SK-N-SH (cell line): ENCODE results near the gene UGP2. TPM values are rescaled to one million over a fixed set of nuclear protein-coding genes. Genes with fewer than 3 reads are reported as not detected.

ENCODE experiments used
- CTCF ChIA-PET: fragments of 300-600, 350-600 bp; formaldehyde crosslinking; extraction: SDS; loops from one replicate; lab custom pipeline; 2021; lab: Yijun Ruan, JAX
- POLR2A ChIA-PET: fragments of 350-600 bp; sonication (Branson Sonifier 250); formaldehyde crosslinking; extraction: SDS; loops from one replicate; lab custom pipeline; 2020; ENCODE audit warnings: antibody characterized with exemption, inconsistent platforms; lab: Yijun Ruan, JAX
- DNase-seq: peaks from one replicate; pipeline ENCODE4 v3.0.0; 2012
- H2AFZ ChIP-seq: fragments of 200-600 bp; sonication (generic); 2 replicates; pipeline ENCODE4 v1.8.1; 2016; ENCODE audit warnings: antibody characterized with exemption, mild to moderate bottlenecking, low read depth
- H3F3A ChIP-seq: fragments of 200-600 bp; sonication (generic); replicated peaks from 2 replicates; pipeline ENCODE3; 2016; ENCODE audit warnings: antibody characterized with exemption, mild to moderate bottlenecking; ENCODE audit not compliant: insufficient read depth
- H3K27ac ChIP-seq, 2 experiments: fragments of 200-500 bp in 1 of 2; fragments of 200-600 bp in 1 of 2; sonication (Bioruptor generic) in 1 of 2; sonication (generic), shearing (Covaris generic) in 1 of 2; 2 replicates each; pipeline versions ENCODE4 v1.5.1 to v1.6.1; 2014 to 2016; ENCODE audit warnings: low read depth in 2 of 2, inconsistent platforms in 1 of 2, low read length in 1 of 2, mild to moderate bottlenecking in 1 of 2, mixed read lengths in 1 of 2
- H3K27me3 ChIP-seq: fragments of 200-600 bp; sonication (generic), shearing (Covaris generic); 2 replicates; pipeline ENCODE4 v1.6.1; 2016; ENCODE audit warnings: mixed run types; ENCODE audit not compliant: insufficient read depth
- H3K36me3 ChIP-seq, 2 experiments: fragments of 200-500 bp in 1 of 2; fragments of 200-600 bp in 1 of 2; sonication (Bioruptor generic) in 1 of 2; sonication (generic) in 1 of 2; replicated peaks in 1 of 2; 2 replicates each; pipeline versions ENCODE3 to v1.5.1; 2014 to 2016; ENCODE audit warnings: low read length in 1 of 2, mild to moderate bottlenecking in 1 of 2; ENCODE audit not compliant: insufficient read depth in 2 of 2, control insufficient read depth in 1 of 2
- H3K4me1 ChIP-seq, 2 experiments: fragments of 200-500 bp in 1 of 2; fragments of 200-600 bp in 1 of 2; sonication (Bioruptor generic) in 1 of 2; sonication (generic), shearing (Covaris generic) in 1 of 2; 2 replicates each; pipeline versions ENCODE4 v1.5.1 to v1.6.1; 2014 to 2016; ENCODE audit warnings: low read depth in 1 of 2, low read length in 1 of 2, mixed run types in 1 of 2; ENCODE audit not compliant: insufficient read depth in 2 of 2, control insufficient read depth in 1 of 2
- H3K4me2 ChIP-seq: fragments of 200-600 bp; sonication (generic), shearing (Covaris generic); 2 replicates; pipeline ENCODE4 v1.6.1; 2017; ENCODE audit warnings: mixed run types
- H3K4me3 ChIP-seq, 2 experiments: fragments of 200-500 bp in 1 of 2; fragments of 200-600 bp in 1 of 2; sonication (Bioruptor generic) in 1 of 2; sonication (generic), shearing (Covaris generic) in 1 of 2; 2 replicates each; pipeline versions ENCODE4 v1.5.1 to v1.8.1; 2014 to 2016; ENCODE audit warnings: low read depth in 2 of 2, inconsistent platforms in 1 of 2, low read length in 1 of 2, mild to moderate bottlenecking in 1 of 2, mixed read lengths in 1 of 2, moderate library complexity in 1 of 2
- H3K79me2 ChIP-seq: fragments of 200-600 bp; sonication (generic); 2 replicates; pipeline ENCODE4 v1.8.1; 2017; ENCODE audit warnings: mild to moderate bottlenecking; ENCODE audit not compliant: insufficient read depth
- H3K9ac ChIP-seq: fragments of 200-600 bp; sonication (generic); 2 replicates; pipeline ENCODE4 v1.6.1; 2017; ENCODE audit warnings: mixed run types
- H3K9me2 ChIP-seq: fragments of 200-600 bp; sonication (generic); 2 replicates; pipeline ENCODE4 v1.6.1; 2017; ENCODE audit warnings: mixed run types
- H3K9me3 ChIP-seq: fragments of 200-600 bp; sonication (generic); 2 replicates; pipeline ENCODE4 v1.6.1; 2017; ENCODE audit warnings: mixed run types, mild to moderate bottlenecking, moderate library complexity
- H4K20me1 ChIP-seq: fragments of 200-600 bp; sonication (generic); 2 replicates; pipeline ENCODE4 v1.6.1; 2017; ENCODE audit warnings: mild to moderate bottlenecking, mixed run types; ENCODE audit not compliant: insufficient read depth
- CHD2 ChIP-seq: fragments of 150-350 bp; IDR thresholded peaks from 2 replicates; pipeline ENCODE4 v1.6.1; 2018; ENCODE audit warnings: low read length; ENCODE audit not compliant: partially characterized antibody
- FOXJ3 ChIP-seq: sonication (generic); formaldehyde crosslinking; IDR thresholded peaks from 2 replicates; pipeline ENCODE4 v1.5.1; 2020; ENCODE audit warnings: mild to moderate bottlenecking, missing genetic modification reagents
- FOXM1 ChIP-seq: IDR thresholded peaks from 2 replicates; pipeline ENCODE4 v1.4.0; 2012; ENCODE audit warnings: low read depth, mild to moderate bottlenecking
- GABPA ChIP-seq: IDR thresholded peaks from 2 replicates; pipeline ENCODE4 v1.4.0; 2012; ENCODE audit warnings: low read depth, mild to moderate bottlenecking
- IRF3 ChIP-seq: fragments of 150-350 bp; IDR thresholded peaks from 2 replicates; pipeline ENCODE4 v1.6.1; 2016; ENCODE audit warnings: mild to moderate bottlenecking, low read depth, low read length
- MEF2A ChIP-seq: IDR thresholded peaks from 2 replicates; pipeline ENCODE4 v1.4.0; 2012; ENCODE audit warnings: low read depth, borderline replicate concordance
- MXI1 ChIP-seq: IDR thresholded peaks from 2 replicates; pipeline ENCODE4 v1.6.1; 2012; ENCODE audit warnings: mild to moderate bottlenecking, low read depth, low read length, improper control_type of control experiment
- NFIC ChIP-seq: IDR thresholded peaks from 2 replicates; pipeline ENCODE4 v1.4.0; 2012; ENCODE audit warnings: borderline replicate concordance
- NRF1 ChIP-seq: IDR thresholded peaks from 2 replicates; pipeline ENCODE4 v1.6.1; 2012; ENCODE audit warnings: low read depth, mild to moderate bottlenecking, low read length
- POLR2AphosphoS5 ChIP-seq: IDR thresholded peaks from 2 replicates; pipeline ENCODE4 v1.6.1; 2012; ENCODE audit warnings: low read depth, low read length
- RAD21 ChIP-seq: IDR thresholded peaks from 2 replicates; pipeline ENCODE4 v1.6.1; 2012; ENCODE audit warnings: mild to moderate bottlenecking, low read length
- RCOR1 ChIP-seq: fragments of 150-350 bp; IDR thresholded peaks from 2 replicates; pipeline ENCODE4 v1.6.1; 2017; ENCODE audit warnings: antibody characterized with exemption, low read length
- RFX5 ChIP-seq: IDR thresholded peaks from 2 replicates; pipeline ENCODE4 v1.6.1; 2012; ENCODE audit warnings: mild to moderate bottlenecking, improper control_type of control experiment, low read length
- RXRA ChIP-seq: IDR thresholded peaks from 2 replicates; pipeline ENCODE4 v1.4.0; 2012; ENCODE audit warnings: low read depth, mild to moderate bottlenecking, borderline replicate concordance
- SIN3A ChIP-seq: IDR thresholded peaks from 2 replicates; pipeline ENCODE4 v1.6.1; 2012; ENCODE audit warnings: low read depth, mild to moderate bottlenecking, low read length, moderate library complexity, borderline replicate concordance
- TCF12 ChIP-seq: IDR thresholded peaks from 2 replicates; pipeline ENCODE4 v1.4.0; 2012
- USF2 ChIP-seq: fragments of 150-350 bp; IDR thresholded peaks from 2 replicates; pipeline ENCODE4 v1.6.1; 2017; ENCODE audit warnings: antibody characterized with exemption, low read length, low read depth, borderline replicate concordance
- ZBTB33 ChIP-seq: IDR thresholded peaks from 2 replicates; pipeline ENCODE4 v1.4.0; 2012; ENCODE audit warnings: low read depth, borderline replicate concordance
- WGBS: methylation state at CpG from one replicate; pipeline ENCODE4 v1.1.6; 2017; ENCODE audit warnings: low lambda C conversion rate; 5-methylcytosine and 5-hydroxymethylcytosine counted together
- polyA plus RNA-seq, 3 experiments: library from polyadenylated mRNA; depleted of rRNA; stranded (reverse); fragments of >200 nt; gene quantifications; 2 replicates each; pipeline ENCODE4 v1.2.3, GENCODE V29; 2012

Gene UGP2
- polyA plus RNA-seq, 1 of the 3 experiments (the other 2 are of a cell fraction): 30.1 TPM

GRCh38 chr2:63827749-63828148 lies 13.9 kb upstream of the UGP2 start (continued):
- TF ChIP-seq MEF2A (peak; percentile 83; the same call in 1 of the 2 replicates), IRF3 (no peak), RXRA (0 out of 2 replicates have a peak, but pooled peaks have one; percentile 17), USF2 (no peak), RCOR1 (no peak), FOXM1 (no peak), NFIC (peak; percentile 80), RAD21 (no peak)
- TF ChIP-seq, all 33 proteins: peak for 12

- Histone ChIP-seq H3K79me2 (no peaks in the 10 kb centered on the region), H3F3A (peaks cover 6% of the 10 kb centered on the region), H4K20me1 (no peaks in the 10 kb centered on the region), H3K9me2 (no peaks in the 10 kb centered on the region), H3K27ac (no peak overlapping the region), H3K9ac (no peak overlapping the region), H3K4me2 (no peak overlapping the region), H3K27me3 (no peaks in the 10 kb centered on the region), H3K4me1 (peaks cover 6 to 10% of the 10 kb centered on the region in 2 experiments; a peak in 3 of 4 replicates), H2AFZ (no peak overlapping the region), H3K36me3 (no peaks in the 10 kb centered on the region), H3K4me3 (no peak overlapping the region), H3K9me3 (no peaks in the 10 kb centered on the region)
- 56% methylated on average over 1 of the region's 1 CpG for WGBS
- ChIA-PET POLR2A (no interaction called here), CTCF (interaction anchor here (0.8 kb wide), 1 partner anchor 10 kb away, joined by 3 read pairs; the partner anchor contains the start of gene UGP2)
- no peak for TF ChIP-seq SIN3A
- TF ChIP-seq RFX5: no peak
- no peak for TF ChIP-seq USF2
- no peak for TF ChIP-seq NFIC
- no peak for TF ChIP-seq FOXJ3 (CRISPR knock-in tag)
- no peak for TF ChIP-seq CHD2
- TF ChIP-seq ZBTB33: no peak
- TF ChIP-seq NRF1: no peak
- no peak for TF ChIP-seq GABPA
- TF ChIP-seq MXI1: no peak
- TF ChIP-seq FOXM1: no peak
- no peak for TF ChIP-seq POLR2AphosphoS5
- no peak for TF ChIP-seq TCF12
- no peak for DNase-seq
These were observed 10.5 kb upstream of the UGP2 start for GRCh38 chr2:63831176-63831575.
